Right ventricle myocardium inferior (tissue), 1 donor: ENCODE results near the gene LHPP. TPM values are rescaled to one million over a fixed set of nuclear protein-coding genes. Genes with fewer than 3 reads are reported as not detected.

Source experiments
- ATAC-seq: fragments of 200-7000 bp; cut with Tn5 transposase; one replicate; pipeline ENCODE4 v1.9.1; 2020; ENCODE audit warnings: mild to moderate bottlenecking, moderate library complexity
- DNase-seq: peaks from one replicate; pipeline ENCODE4 v3.0.0; 2021; ENCODE audit errors: missing footprints
- intact Hi-C: fragments of 100-400 bp; cut with DNase I; formaldehyde crosslinking; loops from one replicate; pipeline ENCODE4 v1.11.0; 2022
- total RNA-seq: library from RNA; stranded (reverse); fragmentation: NEBNext Ultra II Directional; extraction: Animal tissue kit (Norgen Biotek cat#: 25700); gene quantifications from one replicate; pipeline ENCODE4 v1.2.1, GENCODE V29; 2021
- donor health status: DM: no; HTN: yes; CAD: no; lungs with severe emphysema.

Gene LHPP
- total RNA-seq, 1 donor from 2014 or later = 5.8 TPM

DNA sequence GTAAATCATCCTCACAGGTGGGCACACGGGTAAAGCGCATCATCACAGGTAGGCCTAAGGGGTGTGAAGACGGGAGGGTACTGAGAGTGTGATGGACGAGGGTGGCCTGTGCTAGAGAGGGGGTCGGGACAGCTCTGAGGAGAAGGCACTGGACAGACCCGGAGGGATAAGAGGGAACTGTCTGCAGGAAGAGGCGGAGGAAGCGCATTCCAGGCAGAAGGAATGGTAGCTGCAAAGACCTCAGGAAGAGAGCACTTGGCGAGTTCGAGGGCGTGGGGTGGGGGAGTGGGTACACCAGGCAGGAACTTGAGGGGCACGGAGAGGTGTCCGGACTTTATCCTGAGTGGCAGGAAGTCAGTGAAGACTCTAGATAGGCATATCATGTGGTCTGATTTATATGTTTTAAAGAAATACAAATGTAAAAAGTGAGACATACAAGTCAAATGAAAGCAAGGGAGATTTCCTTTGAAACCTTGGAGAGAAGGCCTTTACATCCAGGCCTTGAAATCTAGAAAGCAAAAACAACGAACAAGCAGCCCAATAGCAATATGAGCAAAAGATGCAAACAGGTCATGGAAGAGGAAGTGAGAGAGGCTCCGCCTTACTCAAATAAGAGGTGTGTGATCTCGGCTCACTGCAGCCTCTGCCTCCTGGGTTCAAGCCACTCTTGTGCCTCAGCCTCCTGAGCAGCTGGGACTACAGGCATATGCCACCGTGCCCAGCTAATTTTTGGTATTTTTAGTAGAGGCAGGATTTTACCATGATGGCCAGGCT is 3.6 kb downstream of the LHPP start:
- intact Hi-C loops = no loop called here
- ATAC-seq (no peak), DNase-seq (no peak)

DNA sequence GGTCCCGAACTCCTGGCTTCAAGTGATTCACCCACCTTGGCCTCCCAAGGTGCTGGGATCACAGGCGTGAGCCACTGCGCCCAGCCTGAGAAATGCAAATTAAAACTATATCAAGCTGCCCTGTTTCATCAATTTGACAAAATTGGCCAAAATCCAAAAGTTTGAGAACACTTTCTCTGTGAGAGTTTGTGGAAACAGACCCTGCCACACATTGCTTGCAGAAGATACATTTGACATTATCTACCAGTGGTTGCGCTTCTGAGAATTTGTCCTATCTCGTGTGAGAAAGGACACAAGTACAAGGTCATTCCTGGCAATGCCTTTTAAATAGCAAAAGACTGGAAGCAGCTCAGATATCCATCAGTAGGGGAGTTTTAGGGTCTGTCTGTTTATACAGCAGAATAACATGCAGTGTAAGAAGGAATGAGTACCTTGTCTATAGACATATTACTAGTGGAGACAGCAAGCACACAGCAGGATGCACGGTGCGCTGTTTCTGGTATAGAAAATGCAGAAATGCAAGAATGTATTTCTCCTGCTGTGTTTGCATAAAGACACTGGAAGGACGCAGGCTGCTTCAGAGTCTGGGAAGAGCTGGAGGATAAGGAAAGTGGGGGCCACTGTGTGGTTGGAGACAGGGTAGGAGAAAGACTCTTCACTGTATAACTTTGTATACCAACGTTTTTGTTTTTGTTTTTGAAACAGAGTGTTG is 4.3 kb downstream of the LHPP start:
- DNase-seq = no peak
- intact Hi-C loops = no loop called here

DNA sequence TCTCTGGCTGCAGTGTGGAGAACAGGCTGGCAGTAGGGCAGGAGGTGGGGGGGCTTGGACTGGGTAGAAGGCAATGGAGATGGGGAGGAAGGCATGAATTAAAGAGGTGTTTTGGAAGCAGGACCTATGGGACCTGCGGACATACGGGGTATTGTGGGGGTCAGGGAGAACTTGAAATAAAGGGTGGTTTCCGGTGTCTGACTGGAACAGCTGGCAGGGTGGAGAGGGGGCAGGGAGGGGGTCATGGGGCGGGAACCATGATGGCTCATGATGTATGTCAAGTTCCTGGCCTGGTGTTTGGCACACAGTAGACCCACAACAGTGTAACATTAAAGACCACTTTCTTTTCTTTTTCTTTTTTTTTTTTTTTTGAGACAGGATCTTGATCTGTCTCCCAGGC is 5.5 kb downstream of the LHPP start:
- DNase-seq (no peak), ATAC-seq (no peak)
- intact Hi-C loops = no loop called here

More for the DNA sequence above, 4.3 kb downstream of the LHPP start:
- ATAC-seq = no peak

DNA sequence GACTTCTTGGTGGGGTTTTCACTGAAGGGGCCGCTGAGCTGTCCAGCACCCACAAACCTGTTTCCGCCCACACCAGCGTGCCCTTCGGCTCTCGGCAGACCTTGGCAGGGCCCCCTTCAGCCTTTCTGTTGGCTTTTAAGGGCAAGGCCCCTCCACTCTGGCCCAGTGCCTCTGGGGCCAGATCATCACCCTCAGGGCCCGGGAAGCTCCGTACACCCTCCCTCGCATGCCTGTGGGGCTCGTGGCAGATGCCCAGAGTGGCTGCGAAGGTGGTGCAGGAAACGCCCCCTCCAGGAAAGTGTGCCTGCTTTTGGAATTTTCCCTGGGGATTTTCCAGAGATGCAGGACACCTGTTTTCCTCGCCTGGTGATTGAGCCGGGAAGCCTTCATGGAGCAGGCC is 7.0 kb downstream of the LHPP start:
- ATAC-seq (no peak), DNase-seq (no peak)
- intact Hi-C loops = no loop called here

DNA sequence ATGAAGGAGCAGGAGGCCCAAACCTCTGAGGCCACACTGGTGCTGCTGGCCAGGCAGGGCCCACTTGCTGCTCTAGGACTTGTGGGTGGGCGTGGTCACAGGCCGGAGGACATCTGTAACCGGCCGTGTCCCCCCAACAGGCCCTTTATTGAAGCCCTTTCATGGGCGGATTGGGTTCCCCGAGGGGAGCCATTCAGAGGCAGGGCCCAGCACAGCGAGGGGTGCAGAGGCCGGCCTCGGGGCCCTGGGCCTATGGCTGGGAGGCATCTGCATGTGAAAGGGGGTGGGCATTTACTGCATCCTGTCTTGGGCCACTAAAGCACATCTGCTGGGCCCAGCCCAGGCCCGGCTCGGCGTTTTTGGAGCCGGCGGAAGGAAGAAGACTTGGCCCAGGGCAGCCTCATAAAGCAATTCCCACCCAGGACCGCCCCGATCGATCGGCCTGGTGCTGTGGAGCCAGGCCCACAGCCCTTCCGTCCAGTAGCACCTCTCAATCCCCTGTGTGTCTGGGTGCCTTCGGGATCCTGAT is 8.4 kb downstream of the LHPP start:
- DNase-seq (no peak), ATAC-seq (peak; percentile 9)
- intact Hi-C loops = no loop called here

DNA sequence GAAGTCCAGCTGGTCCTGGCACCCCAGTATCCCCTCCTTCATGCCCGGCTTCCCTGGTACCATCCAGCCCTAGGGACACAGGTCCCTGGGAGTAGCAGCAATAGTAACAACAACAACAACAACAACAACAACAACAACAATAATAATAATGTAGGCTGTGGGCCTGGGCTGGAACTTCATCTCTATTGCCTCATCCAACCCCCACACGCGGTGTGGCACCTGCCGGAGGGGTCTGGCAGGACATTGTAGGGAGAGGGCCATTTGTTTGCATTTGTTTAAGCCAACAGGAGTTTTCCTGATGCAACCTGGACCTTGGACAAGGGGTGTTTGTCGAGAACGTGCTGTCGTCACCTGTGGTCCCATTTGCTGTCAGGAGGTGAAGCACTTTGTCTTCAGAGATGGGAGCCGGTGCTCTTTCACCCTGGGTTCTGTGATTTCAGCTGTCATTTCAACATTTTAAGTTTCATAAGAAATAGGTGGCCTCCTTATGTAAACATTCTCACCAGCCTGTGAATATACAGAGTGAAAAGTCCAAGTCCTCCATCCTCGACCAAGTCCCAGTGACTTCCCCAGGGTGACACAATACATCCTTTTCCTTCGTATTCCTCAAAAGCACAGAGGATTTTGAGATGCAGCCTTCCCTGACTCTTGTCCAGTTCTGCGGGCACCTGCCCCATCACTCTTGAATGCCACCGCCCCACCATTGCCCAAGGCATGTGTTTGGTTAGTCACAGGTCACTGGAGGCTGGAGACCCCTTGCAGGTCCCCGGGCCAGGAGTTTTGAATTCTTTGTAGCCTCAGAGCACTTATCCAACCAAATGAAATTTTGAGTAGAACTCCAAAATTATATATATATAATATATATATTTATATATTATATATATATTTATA is 9.2 kb downstream of the LHPP start:
- intact Hi-C loops = no loop called here
- DNase-seq = no peak
- ATAC-seq = no peak

DNA sequence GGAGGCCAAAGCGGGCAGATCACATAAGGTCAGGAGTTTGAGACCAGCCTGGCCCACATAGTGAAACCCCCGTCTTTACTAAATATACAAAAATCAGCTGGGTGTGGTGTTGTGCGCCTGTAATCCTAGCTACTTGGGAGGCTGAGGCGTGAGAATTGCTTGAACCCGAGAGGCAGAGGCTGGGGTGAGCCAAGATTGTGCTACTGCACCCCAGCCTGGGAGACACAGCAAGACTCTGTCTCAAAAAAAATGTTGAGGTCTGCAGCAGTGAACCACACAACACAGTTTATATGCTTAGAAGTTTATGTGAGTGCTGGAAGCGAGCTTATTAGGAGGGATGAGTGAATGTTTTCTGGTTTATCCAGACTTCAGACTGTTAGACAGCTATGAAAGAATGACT is 10.4 kb downstream of the LHPP start:
- intact Hi-C loops = no loop called here
- DNase-seq = no peak

DNA sequence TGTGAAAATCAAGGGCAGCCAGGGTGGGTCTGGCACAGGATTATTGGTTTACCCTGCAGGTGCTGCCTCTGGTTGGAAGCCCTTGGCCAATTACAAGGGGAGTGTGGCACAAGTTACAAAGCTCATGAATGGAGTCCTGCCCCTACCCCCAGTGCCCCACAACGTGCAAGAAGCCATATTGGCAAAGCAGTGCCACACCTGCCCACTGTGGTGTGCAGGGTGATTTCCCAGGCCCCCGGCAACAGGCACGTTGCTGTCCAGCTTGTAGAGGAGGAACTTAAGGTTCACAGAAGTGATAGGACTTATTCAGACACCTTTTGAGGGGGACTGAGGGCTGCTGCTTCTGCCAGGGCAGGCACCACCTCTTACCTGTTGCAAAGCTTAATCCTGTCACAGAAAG is 11.4 kb downstream of the LHPP start:
- intact Hi-C loops = no loop called here
- DNase-seq (no peak), ATAC-seq (no peak)

More for the DNA sequence above, 10.4 kb downstream of the LHPP start:
- no peak for ATAC-seq

DNA sequence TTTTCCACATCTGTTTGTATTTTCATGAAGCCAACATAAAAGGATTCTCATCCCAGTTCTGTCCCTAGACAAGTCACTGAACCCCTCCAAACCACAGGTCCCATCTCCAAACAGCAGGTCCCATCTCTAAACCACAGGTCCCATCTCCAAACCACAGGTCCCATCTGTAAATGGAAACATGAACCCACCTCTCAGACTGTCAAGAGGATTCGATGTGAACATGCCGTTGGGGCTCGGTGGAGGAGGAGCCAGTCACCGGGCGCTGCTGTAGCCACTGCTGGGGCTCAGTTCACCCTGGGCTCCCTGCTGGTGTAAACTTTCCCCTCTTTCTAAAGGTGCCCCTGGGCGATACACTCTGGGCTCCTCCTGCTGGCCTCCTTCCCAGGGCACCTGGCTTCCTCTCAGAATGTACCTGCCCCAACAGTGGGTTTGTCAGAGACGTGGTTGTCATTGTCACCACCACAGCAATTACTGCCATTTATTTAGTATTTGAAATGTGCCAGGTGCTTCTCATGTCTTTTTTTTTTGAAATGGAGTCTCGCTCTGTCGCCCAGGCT is 13.0 kb downstream of the LHPP start:
- no peak for DNase-seq
- ATAC-seq = no peak
- intact Hi-C loops = no loop called here

DNA sequence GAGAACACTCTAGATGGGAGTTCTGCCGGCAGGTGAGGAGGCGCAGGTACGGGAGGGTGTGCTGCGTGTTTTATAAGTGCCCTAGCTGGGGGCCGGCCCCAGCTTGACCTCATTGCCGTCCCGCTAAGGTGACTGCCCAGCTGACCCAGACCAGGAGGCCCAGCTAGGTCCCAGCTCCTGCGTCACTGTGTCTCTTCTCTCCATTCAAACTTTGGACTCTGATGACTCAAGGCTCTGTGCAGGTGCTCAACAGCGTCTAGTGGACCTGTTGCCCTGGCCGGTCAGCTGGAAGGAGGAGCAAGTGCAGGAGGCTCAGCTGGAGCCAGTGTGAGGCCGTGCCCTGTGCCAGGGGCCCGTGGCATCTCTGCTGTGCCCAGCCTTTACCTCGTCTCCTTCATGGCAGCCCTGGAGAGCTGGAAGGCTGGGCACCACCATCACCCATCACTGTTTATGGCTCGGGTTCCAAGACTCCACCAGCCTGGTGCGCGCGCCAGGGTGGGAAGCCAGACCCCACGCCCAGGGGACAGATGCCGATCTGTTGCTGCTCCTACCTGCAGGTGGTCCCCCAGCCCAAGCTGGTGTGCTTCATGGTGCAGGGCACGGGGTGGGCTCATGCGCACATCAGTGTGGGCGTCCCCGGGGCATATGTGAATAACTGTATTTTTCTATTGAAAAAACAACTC is 14.6 kb downstream of the LHPP start:
- ATAC-seq (no peak), DNase-seq (no peak)
- intact Hi-C loops = no loop called here

DNA sequence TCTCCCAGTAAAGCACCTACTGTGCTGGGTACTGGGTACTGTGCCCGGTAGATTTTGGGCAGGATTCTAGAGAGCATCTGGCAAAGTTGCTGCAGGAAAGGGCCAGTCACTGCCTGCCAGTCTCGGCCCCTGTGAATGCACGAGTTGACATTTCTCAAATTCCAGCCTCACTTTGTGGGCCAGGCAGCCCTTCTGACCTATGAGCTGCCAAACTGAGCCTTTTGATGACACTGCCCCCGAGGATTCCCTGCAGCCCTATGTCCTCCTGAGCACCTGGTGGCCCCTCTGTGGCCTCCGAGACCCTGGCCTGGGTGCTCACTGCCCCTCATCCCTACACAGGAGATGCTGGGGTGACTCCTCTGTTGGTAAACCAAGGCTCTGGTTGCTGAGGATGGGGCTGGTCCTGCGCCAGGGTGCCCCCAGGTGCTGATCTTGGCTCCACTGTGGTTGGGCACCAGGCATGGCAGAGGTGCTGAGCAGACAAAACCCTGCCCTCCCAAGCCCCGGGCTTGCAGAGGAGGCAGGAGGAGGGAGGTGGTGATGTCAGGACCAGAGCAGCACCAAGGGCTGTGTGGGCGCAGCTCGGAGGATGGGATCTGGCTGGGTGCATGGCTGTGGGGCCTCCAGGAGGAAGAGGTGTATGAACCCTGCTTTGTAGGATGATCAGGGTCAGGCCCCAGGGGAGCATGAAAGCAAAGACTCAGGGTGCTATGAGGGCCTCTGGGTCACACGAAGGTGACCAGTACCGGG is 16.2 kb downstream of the LHPP start:
- ATAC-seq (peak; percentile 14), DNase-seq (no peak)
- intact Hi-C loops = no loop called here

DNA sequence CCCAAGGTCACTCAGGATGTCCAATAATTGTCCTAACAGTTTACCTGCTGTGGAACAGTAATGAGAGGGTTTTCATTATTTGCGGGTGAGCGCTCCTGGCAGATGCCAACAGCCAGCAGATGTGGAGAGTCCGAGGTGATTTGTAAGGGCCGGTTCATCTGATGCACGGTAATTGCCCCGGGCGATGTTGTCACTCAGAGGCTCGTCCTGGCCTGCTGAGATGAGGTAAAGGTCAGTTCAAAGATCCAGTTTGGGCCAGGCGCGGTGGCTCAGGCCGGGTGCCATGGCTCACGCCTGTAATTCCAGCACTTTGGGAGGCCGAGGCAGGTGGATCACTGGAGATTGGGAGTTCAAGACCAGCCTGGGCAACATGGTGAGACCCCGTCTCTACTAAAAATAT is 16.9 kb downstream of the LHPP start:
- ATAC-seq (no peak), DNase-seq (no peak)
- intact Hi-C loops = no loop called here

DNA sequence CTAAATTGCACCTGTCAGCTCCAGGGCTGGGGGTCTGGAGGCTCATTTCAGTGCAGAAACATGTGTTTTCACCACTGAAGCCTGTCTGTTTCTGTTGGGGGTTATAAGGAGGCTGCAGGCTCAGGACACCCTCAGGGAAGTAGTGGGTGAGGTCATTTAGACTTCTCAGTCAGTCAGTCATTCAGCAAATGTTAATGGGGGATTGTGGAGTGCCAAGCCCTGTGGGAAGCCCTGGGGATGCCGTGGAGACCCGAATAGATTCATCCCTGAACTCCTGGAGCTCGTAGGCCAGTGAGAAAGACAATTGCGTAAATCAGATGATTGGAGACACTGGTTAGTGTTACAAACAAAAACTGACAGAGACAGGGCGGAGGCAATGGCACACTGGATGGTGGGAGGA is 19.2 kb downstream of the LHPP start:
- ATAC-seq = no peak
- intact Hi-C loops = no loop called here

DNA sequence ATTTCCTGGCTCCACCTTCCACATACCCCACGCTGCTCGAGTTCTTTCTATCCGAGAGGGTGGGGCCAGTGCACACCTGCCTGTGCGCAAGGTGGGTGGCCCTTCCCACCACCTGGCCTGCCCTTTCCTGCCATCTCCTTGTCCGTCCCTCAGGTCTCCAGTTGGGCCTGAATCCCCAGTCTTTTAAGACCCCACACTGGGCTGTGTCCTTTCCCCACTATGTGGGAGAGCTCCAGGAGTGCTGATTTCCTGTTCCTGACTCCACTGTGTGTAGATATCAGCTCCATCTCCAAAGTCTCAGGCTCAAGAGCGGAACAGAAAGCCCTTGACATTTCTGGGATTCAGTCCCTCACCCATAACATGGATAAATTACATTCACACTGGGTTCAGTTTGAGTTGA is 20.1 kb downstream of the LHPP start:
- intact Hi-C loops = no loop called here
- ATAC-seq (no peak), DNase-seq (no peak)

More for the DNA sequence above, 19.2 kb downstream of the LHPP start:
- DNase-seq = no peak

DNA sequence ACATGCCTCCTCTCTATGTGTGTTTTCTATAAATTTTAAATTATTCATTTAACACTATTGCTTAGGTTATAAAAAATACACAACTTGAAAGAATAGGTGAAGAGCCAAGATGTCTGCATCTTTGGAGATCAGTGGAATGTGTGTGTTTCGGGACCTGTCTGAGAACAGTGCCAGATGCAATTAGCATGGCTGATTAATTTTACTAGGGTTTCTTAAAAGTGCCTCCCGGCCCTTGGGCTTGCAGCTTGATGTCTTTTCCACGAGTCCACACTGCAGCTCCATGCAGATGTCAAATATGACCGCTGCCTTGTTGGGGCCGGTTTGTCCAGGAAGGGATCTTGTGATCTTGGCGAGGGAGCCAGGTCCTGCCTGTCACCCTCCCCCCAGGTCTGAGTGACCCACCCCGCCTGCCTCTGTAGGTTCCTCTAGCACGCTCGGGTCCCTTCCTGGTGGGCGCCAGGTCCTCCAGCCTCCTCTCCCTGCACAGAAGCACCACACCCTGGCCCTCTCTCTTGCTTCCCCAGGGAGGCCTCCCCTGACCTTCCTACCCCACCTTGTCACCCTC is 20.7 kb downstream of the LHPP start:
- DNase-seq (no peak), ATAC-seq (no peak)
- intact Hi-C loops = no loop called here

DNA sequence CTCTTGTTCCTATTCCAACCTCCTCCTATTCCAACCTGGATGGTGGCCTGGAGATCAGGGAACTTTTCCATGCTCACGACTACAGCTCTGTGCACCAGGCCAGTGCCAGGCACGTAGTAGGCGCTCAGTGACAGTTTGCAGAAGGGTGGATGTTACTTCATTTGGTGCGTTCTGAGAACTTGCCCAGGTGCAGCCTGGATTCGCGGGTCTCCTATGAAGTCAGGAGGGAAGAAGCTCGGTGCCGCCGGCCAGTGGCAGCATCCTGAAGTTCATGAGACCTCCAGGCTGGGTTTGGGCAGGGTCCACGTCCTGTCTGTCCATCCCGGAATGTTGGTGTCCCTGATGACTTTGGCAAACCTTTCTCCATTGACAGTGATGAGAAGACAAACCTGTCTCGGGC is 21.3 kb downstream of the LHPP start:
- DNase-seq = no peak
- intact Hi-C loops = no loop called here
- ATAC-seq = no peak

DNA sequence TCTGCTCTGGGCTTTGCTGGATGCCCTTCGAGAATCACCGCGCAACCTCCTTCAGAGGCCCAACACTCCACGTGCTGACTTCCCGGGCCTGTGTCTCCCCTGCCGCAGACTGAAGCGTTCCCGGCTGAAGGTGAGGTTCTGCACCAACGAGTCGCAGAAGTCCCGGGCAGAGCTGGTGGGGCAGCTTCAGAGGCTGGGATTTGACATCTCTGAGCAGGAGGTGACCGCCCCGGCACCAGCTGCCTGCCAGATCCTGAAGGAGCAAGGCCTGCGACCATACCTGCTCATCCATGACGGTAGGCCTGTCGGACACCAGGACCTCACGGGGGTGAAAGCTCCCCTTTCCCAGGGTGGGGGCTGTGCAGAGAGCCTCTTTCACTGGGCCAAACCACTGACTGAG is 22.4 kb downstream of the LHPP start:
- DNase-seq (no peak), ATAC-seq (no peak)
- intact Hi-C loops = no loop called here

DNA sequence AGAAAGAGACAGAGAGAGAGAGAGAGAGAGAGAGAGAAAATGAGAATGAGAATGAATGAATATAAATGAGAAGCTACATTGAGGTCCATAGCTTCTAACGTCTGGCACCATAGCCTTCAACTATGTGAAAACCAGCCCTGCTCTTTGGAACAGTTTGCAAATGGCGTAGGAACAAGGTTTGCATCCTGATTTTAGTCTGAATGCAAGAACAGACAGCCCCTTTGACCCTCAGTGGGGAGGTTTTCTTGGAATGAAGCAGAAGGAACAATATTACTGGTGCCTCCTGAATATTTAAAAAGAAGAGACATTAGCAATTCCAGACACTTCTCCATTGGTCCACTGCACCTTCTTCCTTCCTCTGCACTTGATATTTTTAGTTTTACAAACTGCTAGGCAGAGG is 23.0 kb downstream of the LHPP start:
- DNase-seq = no peak
- no peak for ATAC-seq
- intact Hi-C loops = no loop called here
